ENCODE measurements around the gene SHC2. TPM values are rescaled to one million over a fixed set of nuclear protein-coding genes. Genes with fewer than 3 reads are reported as not detected.
"Not testable (repeated sequence)": the region's sequence is repeated elsewhere in the genome, so short reads cannot be mapped to it uniquely, and the experiment has no call there.

SHC2 gene
- total and polyA plus RNA-seq, 2 experiments from 2014 or later = 50.8 to 111 TPM

- Histone ChIP-seq H3K4me3 (no peak overlapping the region), H3K27me3 (no peaks in the 10 kb centered on the region), H3K9me2 (replicated peaks; ENCODE audit: insufficient read depth) (no peaks in the 10 kb centered on the region), H3K9me3 (ENCODE audit: low read depth) (no peaks in the 10 kb centered on the region), H4K20me1 (ENCODE audit: insufficient read depth, poor library complexity, severe bottlenecking) (no peaks in the 10 kb centered on the region), H3K27ac (no peak overlapping the region), H3K4me1 (ENCODE audit: insufficient read depth) (no peaks in the 10 kb centered on the region), H3K4me2 (no peak overlapping the region), H2AFZ (no peak overlapping the region), H3K36me3 (replicated peaks; ENCODE audit: insufficient read depth, low read depth) (no peaks in the 10 kb centered on the region), H3K79me2 (no peaks in the 10 kb centered on the region)
- 94% methylated on average over 22 of the region's 22 CpGs for WGBS (ENCODE audit: low lambda C conversion rate, missing lambda C conversion rate)
- TF ChIP-seq, protein P1, sequence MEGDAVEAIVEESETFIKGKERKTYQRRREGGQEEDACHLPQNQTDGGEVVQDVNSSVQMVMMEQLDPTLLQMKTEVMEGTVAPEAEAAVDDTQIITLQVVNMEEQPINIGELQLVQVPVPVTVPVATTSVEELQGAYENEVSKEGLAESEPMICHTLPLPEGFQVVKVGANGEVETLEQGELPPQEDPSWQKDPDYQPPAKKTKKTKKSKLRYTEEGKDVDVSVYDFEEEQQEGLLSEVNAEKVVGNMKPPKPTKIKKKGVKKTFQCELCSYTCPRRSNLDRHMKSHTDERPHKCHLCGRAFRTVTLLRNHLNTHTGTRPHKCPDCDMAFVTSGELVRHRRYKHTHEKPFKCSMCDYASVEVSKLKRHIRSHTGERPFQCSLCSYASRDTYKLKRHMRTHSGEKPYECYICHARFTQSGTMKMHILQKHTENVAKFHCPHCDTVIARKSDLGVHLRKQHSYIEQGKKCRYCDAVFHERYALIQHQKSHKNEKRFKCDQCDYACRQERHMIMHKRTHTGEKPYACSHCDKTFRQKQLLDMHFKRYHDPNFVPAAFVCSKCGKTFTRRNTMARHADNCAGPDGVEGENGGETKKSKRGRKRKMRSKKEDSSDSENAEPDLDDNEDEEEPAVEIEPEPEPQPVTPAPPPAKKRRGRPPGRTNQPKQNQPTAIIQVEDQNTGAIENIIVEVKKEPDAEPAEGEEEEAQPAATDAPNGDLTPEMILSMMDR (IDR thresholded peaks at IDR 0.05; ENCODE audit: poor library complexity) = no peak
- TF ChIP-seq EZH2 (IDR thresholded peaks at IDR 0.05; ENCODE audit: borderline replicate concordance) (no peak), EZH2phosphoT487 (IDR thresholded peaks at IDR 0.05; ENCODE audit: low read depth, severe bottlenecking, unreplicated experiment) (no peak)
- no peak for DNase-seq (ENCODE audit: low spot score)
These were observed 26.5 kb downstream of the SHC2 start for GRCh38 chr19:434152-434960.

GRCh38 chr19:430701-431100, 30.1 kb downstream of the SHC2 start:
- no peak overlapping the region for H3K4me2 ChIP-seq
- H4K20me1 ChIP-seq (ENCODE audit: insufficient read depth, poor library complexity, severe bottlenecking) = no peaks in the 10 kb centered on the region
- no peaks in the 10 kb centered on the region for H3K27me3 ChIP-seq
- no peak overlapping the region for H3K27ac ChIP-seq
- no peaks in the 10 kb centered on the region for H3K9me3 ChIP-seq (ENCODE audit: low read depth)
- H3K79me2 ChIP-seq = no peaks in the 10 kb centered on the region
- no peak for DNase-seq (ENCODE audit: low spot score)
- TF ChIP-seq EZH2phosphoT487 (IDR thresholded peaks at IDR 0.05; ENCODE audit: low read depth, severe bottlenecking, unreplicated experiment) (no peak), EZH2 (IDR thresholded peaks at IDR 0.05; ENCODE audit: borderline replicate concordance) (no peak)
- TF ChIP-seq, protein P1 (IDR thresholded peaks at IDR 0.05; ENCODE audit: poor library complexity) = no peak
- H3K4me3 ChIP-seq = no peak overlapping the region
- 96% methylated on average over 10 of the region's 10 CpGs for WGBS (ENCODE audit: low lambda C conversion rate, missing lambda C conversion rate)
- H3K9me2 ChIP-seq (replicated peaks; ENCODE audit: insufficient read depth) = no peaks in the 10 kb centered on the region
- no peaks in the 10 kb centered on the region for H3K4me1 ChIP-seq (ENCODE audit: insufficient read depth)
- no peaks in the 10 kb centered on the region for H3K36me3 ChIP-seq (replicated peaks; ENCODE audit: insufficient read depth, low read depth)
- H2AFZ ChIP-seq = no peak overlapping the region

- Histone ChIP-seq H3K79me2 (no peaks in the 10 kb centered on the region), H3K9me3 (ENCODE audit: low read depth) (no peaks in the 10 kb centered on the region), H3K4me1 (ENCODE audit: insufficient read depth) (no peaks in the 10 kb centered on the region), H3K4me3 (no peak overlapping the region), H3K36me3 (replicated peaks; ENCODE audit: insufficient read depth, low read depth) (no peaks in the 10 kb centered on the region), H3K4me2 (no peak overlapping the region), H3K27ac (no peak overlapping the region), H4K20me1 (ENCODE audit: insufficient read depth, poor library complexity, severe bottlenecking) (no peaks in the 10 kb centered on the region), H2AFZ (no peak overlapping the region), H3K9me2 (replicated peaks; ENCODE audit: insufficient read depth) (no peaks in the 10 kb centered on the region), H3K27me3 (no peaks in the 10 kb centered on the region)
- no peak for DNase-seq (ENCODE audit: low spot score)
- 96% methylated on average over 15 of the region's 15 CpGs for WGBS (ENCODE audit: low lambda C conversion rate, missing lambda C conversion rate)
- TF ChIP-seq, protein P1 (IDR thresholded peaks at IDR 0.05; ENCODE audit: poor library complexity) = no peak
- TF ChIP-seq EZH2phosphoT487 (IDR thresholded peaks at IDR 0.05; ENCODE audit: low read depth, severe bottlenecking, unreplicated experiment) (no peak), EZH2 (IDR thresholded peaks at IDR 0.05; ENCODE audit: borderline replicate concordance) (no peak)
These were observed 32.7 kb downstream of the SHC2 start for GRCh38 chr19:428149-428548.

GRCh38 chr19:427675-428074, 33.2 kb downstream of the SHC2 start:
- H2AFZ ChIP-seq; H3K36me3 ChIP-seq (replicated peaks; ENCODE audit: insufficient read depth, low read depth); H3K27ac ChIP-seq; H4K20me1 ChIP-seq (ENCODE audit: insufficient read depth, poor library complexity, severe bottlenecking); H3K27me3 ChIP-seq; H3K79me2 ChIP-seq; H3K9me2 ChIP-seq (replicated peaks; ENCODE audit: insufficient read depth); H3K4me1 ChIP-seq (ENCODE audit: insufficient read depth); H3K4me2 ChIP-seq; H3K4me3 ChIP-seq; H3K9me3 ChIP-seq (ENCODE audit: low read depth); DNase-seq (ENCODE audit: low spot score): not testable (repeated sequence)
- WGBS (ENCODE audit: low lambda C conversion rate, missing lambda C conversion rate) = 88% methylated on average over 1 of the region's 19 CpGs

Data from hepatocyte (in vitro differentiated cells).